DND-41 (cell line): ENCODE data around the gene THRB.

Experiments
- EZH2 ChIP-seq: IDR thresholded peaks from 3 replicates; pipeline ENCODE4 v1.6.1; 2012; ENCODE audit warnings: borderline replicate concordance, low read depth, mild to moderate bottlenecking, moderate library complexity, low read length, inconsistent platforms; ENCODE audit not compliant: severe bottlenecking
- TF ChIP-seq, protein P1 (sequence below): IDR thresholded peaks from 2 replicates; pipeline ENCODE4 v1.5.1; 2012; ENCODE audit warnings: borderline replicate concordance, low read length, moderate library complexity, mild to moderate bottlenecking; ENCODE audit not compliant: poor library complexity, severe bottlenecking; ENCODE audit errors: extremely low read depth

DNA sequence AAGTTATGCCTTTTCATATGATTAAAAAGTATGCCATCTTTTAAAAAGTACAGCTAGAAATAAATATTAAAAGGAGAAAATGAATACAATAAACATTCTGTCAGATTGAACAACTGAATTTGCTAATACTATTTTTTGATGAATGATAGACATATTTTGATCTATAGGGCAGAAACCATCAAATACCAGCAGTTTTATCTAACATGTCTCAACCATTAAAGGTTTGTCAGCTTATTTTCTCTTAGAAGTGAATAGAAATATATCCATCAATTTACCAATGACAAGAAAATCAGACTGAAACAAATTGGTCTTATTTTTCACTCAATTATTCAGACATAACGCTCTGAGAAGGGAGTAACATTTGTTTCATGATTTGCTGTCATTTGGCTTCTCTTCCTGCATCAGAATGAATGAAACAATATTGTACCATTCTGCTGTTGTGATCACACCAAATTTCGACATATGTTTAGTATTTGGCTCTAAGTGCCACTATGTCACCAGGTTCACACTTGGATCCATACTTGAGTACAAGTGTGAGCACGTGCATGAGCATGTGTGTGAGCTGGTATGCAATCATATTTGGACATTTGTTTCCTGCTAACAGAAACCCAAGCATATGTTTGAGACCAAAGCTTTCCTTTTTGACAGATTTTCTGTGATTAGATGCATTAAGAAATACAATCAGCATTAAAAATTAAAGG lies 86.5 kb downstream of the THRB start:
- TF ChIP-seq, protein P1, sequence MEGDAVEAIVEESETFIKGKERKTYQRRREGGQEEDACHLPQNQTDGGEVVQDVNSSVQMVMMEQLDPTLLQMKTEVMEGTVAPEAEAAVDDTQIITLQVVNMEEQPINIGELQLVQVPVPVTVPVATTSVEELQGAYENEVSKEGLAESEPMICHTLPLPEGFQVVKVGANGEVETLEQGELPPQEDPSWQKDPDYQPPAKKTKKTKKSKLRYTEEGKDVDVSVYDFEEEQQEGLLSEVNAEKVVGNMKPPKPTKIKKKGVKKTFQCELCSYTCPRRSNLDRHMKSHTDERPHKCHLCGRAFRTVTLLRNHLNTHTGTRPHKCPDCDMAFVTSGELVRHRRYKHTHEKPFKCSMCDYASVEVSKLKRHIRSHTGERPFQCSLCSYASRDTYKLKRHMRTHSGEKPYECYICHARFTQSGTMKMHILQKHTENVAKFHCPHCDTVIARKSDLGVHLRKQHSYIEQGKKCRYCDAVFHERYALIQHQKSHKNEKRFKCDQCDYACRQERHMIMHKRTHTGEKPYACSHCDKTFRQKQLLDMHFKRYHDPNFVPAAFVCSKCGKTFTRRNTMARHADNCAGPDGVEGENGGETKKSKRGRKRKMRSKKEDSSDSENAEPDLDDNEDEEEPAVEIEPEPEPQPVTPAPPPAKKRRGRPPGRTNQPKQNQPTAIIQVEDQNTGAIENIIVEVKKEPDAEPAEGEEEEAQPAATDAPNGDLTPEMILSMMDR, result no peak
- no peak for TF ChIP-seq EZH2
